CD4-positive, alpha-beta T cell treated with Interleukin-10 for 1 hour (primary cell): ENCODE measurements around the gene DNAH9.
"Not testable (repeated sequence)": the region's sequence is repeated elsewhere in the genome, so short reads cannot be mapped to it uniquely, and the experiment has no call there.

Experiments used
- DNase-seq: peaks from one replicate; pipeline ENCODE4 v3.0.0-alpha.2; 2020

DNAH9 gene

DNA sequence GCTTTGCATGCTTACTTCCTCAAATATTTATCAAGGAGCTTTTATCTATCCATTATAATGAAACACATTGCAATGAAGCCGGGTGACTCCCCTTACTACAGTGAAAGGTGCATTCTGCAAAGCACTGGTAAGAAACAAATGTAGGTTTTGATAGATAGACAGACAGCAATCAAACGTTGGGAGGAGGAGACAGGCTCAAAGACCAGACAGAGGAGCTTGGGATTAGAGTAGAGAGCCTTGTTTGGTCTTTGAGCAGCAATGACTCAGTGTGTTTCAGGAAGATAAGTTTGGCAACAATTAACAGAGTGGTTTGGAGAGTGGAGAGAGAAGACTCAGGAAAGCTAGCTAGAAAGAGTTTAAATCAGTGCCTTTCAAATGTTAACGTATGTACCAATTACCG lies 330.2 kb downstream of the DNAH9 start:
- DNase-seq, result no peak

DNA sequence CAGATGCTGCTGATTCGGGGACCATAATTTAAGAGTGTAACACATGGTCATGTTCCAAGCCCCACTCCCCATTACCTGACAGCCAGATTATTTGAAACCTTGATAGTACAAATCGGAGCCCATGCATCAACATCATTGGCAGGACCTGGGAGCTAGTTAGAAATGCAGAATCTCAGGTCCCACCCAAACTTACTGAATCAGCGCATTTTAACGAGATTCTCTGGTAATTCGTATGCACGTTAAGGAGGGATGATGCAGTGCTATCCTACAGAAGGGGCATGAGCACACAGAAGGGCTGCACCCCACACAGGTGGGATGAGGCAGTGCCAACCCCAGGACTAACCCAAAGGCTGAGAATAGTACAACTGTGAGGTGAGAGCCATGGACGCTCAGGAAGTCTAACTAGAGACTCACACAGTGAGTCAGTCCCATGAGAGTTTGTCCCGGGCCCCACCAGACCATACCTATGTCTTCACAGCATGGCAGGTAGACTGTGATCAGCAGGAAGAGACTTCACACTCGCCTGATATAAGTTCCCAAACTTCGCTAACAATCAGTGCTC lies 334.1 kb downstream of the DNAH9 start:
- DNase-seq, result no peak

DNA sequence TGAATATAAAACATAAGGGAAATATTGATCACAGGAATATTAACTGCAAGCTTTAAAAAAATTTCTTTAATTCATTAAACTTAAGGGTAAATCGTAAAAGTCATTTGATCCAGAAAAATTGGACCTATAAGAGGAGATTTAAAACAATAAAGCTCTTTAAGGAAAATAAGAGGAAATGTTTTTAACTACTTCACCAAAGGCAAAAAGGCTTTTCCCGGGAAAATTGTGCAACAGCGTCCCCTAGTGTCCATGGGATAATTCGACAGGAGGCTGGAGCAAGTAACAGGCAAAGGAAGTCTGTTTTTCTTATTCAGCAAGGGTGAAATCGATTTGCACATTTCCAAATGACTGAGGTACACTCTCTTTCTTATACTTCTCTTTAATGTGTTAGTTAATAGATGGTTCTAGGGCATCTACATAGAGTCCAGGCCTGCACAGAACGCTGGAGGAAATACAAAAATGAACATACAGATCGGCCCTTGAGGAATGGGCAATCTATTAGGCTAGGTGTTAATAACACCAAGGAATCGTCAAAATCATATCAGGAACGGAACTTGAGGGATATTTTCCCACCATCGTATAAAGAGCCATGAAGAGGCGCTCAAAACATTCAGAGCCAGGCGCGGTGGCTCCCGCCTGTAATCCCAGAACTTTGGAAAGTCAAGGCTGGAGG lies 337.6 kb downstream of the DNAH9 start:
- DNase-seq, result no peak

DNA sequence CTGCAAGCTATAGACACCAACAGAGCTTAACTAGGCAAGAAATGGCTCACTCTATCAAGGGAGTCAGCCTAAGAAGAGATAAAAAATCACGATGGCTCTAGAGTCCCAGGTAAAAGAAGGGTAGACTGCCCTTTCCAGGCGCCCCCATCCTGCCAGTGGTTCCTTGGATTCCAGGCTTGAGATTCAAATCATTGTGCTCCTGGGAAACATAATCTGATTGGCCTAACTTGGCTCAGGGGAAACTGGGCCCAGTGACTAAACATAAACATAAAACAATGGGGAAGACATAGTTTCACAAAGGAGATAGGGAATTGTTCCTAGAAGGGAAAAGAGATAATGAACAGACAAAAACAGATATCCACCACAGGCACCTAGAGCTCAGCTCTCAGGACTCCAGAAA lies 342.6 kb downstream of the DNAH9 start:
- DNase-seq, result no peak

DNA sequence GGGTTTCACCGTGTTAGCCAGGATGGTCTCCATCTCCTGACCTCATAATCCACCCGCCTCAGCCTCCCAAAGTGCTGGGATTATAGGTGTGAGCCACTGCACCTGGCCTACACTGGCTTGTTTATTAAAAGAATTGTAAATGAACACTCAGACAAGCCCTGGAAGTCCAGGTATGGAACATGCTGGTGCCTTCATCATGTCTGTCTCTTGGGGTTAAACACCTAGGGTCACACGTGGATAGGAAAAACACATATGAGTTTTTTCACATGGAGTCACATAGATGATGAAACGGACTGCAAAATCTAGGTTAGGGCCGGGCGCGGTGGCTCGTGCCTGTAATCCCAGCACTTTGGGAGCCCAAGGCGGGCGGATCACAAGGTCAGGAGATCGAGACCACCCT lies 344.8 kb downstream of the DNAH9 start:
- DNase-seq, result not testable (repeated sequence)

DNA sequence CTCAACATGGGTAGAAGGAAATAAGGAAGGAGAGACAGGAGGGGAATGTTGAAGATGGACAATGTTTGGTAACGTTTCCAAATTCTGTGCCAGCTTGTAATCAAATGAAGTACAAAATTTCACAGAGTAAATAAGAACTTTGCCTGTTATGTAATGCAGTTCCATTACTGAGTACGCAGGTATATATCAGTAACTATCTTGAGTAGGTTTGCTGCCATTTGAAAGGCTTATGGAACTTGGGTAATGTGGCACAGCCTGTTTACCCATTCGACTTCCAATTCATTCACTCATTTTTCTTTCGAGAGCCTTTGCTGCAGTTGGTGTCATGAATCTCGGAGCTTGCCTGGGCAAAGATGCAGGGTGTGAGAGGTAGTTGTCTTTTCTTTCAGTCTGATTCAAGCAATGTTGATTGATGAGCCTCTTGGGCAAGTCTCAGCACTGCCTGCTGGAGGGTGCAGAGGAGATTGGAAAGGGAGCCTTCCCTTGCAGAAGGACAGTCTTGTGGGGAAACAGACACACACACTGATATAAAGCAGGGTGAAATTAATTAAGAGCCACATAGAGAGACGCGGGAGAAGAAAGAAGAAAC lies 345.6 kb downstream of the DNAH9 start:
- DNase-seq, result no peak

DNA sequence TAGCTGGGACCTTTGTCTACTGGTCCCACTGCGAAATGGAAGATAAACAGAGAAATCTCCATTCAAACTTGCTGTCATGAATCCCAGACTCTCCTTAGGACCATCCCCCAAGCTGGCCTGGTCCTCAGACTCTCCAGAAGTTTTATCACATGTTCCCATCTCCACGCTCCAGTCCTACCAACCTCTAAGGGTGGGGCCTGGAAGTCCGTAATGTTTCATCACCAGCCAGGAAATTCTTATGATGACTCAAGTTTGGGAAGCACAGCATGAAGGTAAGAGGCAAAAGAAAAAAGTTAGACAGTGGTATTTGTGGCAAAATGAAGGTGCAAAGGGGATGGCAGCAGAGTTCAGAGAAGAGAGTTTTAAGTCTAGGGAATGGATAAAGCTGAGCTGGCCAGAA lies 346.3 kb downstream of the DNAH9 start:
- DNase-seq, result no peak

DNA sequence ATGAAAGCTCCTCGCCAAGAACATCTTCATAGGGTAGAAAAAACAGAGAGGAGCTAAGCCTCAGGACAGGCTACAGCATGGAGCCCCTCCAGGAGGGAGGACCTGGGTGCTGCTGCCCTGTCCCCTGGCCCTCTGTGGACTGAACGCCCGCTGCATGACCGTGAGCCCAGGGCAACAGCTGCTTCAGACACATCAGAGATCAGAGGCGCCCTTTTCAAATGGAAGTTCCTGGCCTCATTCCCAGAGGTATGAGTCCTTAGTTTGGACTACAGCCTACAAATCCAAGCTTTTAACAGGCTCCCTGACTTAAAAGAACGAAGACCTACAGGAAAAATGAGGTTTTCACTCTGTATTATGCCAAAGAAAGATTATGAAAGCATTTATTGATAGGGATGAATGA lies 350.5 kb downstream of the DNAH9 start:
- DNase-seq, result no peak

DNA sequence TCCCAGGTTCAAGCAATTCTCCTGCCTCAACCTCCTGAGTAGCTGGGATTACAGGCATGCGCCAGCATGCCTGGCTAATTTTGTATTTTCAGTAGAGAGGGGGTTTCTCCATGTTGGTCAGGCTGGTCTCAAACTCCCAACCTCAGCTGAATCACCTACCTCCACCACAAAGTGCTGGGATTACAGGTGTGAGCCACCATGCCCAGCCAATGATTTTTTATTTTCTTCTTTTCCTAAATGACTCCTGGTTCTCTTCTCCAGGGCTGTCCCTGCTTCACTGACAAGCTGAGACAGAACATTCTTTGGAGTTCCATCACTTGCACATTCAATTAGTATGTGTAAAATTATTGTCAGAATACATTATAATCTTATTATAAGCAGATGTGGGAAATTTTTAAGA lies 351.3 kb downstream of the DNAH9 start:
- DNase-seq, result not testable (repeated sequence)

DNA sequence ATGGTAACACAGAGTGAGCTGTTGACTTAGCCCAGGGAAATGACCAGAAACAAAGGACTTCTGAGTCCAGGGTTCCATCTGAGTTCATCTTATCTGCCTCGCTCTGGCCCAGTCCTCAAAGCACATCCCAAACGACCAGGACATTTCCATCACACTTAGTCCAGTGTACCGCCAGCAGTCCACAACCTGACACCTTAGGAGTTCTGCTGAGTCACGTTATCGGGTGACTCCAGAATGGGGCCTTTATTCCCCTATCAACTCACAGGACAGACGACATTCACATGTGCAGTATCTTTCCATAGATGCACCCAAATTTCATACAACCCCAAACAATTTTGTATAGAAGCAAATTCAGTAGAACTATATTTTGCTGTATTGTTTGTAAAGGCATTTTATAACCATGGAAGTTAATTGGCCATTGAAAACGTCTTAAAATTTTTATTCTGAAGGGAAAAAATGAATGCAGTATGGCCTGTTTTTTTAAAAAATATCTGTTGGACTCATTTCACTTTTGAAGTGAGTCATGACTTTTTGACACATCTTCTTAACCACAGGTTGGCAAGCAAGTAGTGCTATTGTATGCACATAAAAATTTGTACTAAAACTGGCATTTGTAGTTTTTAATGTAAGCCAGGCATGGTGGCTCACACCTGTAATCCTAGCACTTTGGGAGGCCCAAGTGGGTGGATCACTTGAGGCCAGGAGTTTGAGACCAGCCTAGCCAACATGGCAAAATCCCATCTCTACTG lies 352.7 kb downstream of the DNAH9 start:
- DNase-seq, result no peak

DNA sequence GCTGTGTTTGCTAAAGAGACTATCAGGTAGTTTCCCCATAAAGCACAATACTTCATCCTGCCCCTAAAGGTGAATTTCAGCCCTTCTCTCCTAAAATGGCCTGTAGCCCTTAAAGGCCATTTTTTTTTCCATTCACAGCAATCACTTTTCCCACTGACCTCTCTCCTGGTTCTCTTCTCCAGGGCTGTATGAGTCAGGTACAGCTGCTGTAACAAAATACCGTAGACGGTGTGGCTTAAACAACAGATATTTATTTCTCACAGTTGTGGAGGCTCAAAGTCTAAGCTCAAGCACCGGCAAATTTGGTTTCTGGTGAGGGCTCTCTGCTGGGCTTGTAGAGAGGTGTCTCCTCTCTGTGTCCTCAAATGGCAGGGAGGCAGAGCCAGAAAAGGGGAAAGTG lies 354.3 kb downstream of the DNAH9 start:
- no peak for DNase-seq

DNA sequence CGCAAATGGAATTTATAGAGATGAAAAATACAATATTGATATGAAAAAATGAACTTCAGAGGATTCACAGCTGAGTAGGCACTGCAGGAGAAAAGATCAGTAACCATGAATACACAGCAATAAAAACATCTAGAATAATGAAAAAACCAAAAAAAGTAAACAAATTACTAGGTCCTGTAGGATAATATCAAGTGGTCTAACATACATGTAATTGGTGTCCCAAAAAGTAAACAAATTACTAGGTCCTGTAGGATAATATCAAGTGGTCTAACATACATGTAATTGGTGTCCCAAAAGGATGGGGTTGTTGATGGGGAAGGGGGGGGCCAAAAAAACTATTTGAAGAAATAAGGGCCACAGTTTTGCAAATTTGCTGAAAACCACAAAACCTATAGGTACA lies 355.7 kb downstream of the DNAH9 start:
- DNase-seq, result no peak

DNA sequence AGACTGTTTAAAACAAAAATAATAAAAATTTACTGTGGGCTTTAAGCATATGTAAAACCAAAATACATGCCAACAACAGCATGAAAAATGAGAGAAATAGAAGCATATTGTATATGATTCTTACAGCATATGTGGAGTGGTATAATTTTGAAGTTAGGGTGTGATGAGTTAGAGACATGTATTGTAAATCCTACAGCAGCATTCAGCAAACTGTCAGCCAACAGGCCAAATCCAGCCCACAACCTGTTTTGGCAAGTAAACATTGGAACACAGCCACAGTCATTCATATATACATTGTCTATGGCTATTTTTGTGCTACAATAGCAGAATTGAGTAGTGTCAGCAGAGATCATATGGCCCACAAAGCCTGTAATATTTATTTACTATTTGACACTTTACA lies 356.7 kb downstream of the DNAH9 start:
- no peak for DNase-seq

DNA sequence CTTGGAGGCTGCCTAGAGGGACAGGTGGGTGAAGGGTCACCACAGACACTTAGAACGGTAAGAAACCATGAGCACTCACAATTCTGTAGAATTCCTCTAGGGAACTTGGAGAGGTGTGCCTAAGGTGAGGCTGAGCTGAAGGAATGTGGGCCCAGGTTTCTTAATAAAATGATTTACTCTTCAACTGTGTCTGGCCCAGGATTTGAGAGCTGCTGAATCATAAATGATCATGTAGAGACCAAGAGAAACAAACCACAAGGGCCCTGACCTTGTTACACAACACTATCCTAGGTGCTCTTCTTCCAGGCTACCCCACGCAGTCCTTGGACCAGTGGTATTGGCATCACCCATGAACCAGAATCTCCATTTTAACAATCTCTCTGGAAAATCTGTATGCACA lies 371.3 kb downstream of the DNAH9 start:
- DNase-seq, result no peak

DNA sequence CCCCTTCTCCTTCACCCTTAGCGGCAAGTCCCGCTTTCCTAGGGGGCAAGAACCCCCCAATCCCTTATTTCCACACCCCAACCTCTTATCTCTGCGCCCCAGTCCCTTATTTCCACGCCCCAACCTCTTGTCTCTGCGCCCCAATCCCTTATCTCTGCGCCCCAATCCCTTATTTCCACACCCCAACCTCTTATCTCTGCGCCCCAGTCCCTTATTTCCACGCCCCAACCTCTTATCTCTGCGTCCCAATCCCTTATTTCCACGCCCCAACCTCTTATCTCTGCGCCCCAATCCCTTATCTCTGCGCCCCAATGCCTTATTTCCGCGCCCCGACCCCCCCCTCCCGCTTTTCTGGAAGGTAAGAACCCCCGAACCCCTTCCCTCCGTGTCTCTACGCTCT lies 374.5 kb downstream of the DNAH9 start:
- not testable (repeated sequence) for DNase-seq

DNA sequence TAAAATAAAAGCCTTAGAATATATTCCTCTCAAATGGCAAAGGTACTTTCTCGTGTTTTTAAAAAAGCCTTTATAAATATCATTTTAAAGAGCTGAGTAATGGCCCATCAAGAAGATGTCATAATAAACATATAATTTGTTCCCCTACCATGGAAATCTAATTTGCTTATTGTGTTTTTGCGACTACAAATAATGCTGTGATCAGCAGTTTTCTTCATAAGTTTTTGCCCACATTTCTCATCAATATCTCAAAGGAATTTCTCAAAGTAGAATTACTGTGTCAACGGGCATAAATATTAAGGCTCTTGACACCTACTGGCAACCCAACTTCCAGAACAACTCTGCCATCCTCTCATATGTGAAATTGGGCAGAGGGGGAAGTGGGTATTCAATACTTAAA lies 381.5 kb downstream of the DNAH9 start:
- DNase-seq, result no peak

DNA sequence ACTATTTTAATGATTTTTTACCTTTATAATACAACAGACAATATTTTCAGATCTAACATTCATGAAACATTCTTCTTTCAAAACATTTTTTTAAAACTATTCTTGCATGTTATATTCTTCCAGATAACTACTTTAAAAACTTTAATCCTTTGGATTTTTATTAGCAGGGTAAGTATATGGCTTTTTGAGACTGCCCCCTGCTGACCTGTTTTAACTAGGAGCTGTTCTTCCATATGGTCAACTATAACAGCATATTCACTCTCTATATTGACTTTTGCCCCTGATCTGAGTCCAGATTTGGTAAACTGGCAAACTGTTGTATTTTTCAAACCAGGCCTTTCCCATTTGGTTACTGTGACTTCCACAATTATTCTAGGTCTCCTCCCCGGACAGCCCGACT lies 382.5 kb downstream of the DNAH9 start:
- DNase-seq, result no peak

DNA sequence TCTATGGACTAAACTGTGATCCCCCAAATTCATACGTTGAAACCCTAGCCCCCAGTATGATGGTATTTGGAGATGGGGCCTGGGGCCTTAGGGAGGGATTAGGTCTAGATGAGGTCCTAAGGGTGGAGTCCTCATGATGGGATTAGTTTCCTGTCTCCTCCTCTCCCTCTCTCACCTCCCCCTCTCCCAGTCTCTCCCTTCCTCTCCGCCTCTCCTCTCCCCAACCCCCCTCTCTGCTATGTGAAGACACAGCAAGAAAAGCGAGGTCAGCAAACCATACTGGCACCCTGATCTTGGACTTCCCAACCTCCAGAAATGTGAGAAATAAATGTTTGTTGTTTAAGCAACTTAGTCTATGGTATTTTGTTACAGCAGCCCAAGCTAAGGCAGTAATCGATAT lies 383.6 kb downstream of the DNAH9 start:
- no peak for DNase-seq

DNA sequence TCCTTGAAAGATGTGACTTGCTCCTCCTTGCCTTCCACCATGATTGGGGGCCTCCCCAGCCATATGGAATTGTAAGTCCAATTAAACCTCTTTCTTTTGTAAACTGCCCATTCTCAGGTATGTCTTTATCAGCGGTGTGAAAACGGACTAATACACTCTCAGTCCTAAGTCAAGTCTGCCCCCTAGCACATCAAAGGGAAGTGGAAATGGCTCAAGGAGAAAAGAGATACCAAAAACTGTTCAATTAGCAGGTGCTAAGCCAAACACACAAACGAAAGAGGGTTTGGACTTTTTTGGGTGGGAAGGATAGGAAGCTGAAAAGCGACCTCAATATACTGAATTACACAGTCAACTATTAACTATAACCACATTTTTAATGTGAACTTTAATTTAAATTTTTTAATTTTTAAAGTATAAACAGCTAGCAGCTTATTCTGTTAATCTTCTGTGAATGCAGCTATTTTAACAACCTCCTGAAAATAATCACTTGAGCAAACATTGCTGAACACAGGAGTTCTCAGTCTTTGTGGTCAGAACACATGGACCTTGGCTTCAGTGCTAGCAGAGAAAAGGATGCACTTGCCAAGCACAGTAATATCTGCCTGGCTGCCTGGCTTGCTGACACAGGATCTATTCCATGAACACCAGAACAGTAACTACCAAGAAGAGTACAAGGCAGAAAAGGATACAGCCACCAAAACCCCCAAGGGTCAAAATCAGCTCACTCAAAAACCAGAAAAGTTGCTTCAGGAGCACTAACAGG lies 388.1 kb downstream of the DNAH9 start:
- DNase-seq, result no peak

DNA sequence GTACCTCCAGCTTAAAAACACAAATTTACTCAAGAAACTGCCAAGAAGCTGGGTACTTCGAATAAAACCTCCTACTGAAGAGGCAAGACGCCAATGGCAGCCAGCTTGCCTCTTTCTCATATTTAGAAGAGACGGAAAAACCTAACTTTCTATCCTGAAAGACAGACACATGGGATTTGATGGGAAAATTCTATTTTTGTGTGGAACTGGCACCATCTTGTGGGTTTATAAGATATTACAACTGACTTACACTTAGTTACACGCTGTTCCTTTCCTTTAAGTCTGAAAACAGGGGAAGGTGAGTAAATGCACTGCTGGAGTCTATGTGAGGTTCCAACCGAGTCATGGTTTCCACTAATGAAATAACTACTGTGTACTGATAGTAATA lies 388.7 kb downstream of the DNAH9 start:
- peak; percentile 6 for DNase-seq

DNA sequence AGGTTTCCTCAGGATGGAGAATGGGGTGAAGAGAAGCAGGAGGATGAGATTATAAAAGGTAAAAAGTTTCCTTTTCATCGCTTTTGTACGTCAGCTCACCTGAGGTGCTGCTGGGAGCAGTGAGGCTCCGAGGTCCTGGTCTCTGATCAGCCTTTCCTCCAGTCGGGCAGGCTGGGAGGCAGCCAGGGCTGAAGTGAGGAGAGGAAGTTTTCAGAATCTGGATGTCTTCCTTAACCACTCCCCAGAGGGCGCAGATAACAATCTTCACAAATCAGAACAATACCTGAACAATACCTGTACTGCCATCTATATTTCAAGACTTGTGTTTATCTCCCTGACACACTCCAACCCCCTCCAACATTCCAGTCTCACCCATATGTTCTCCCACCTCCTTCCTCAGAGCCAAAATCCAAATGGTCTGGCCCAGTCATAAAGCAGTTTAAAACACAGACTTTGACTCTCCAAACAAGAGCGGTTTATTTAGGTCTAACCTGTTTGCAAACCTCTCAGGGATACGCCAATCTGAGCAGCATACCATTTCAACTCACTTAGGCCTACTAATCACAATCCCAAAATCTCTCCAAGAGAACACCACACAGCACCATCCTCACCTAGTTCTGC lies 392.2 kb downstream of the DNAH9 start:
- DNase-seq, result no peak

DNA sequence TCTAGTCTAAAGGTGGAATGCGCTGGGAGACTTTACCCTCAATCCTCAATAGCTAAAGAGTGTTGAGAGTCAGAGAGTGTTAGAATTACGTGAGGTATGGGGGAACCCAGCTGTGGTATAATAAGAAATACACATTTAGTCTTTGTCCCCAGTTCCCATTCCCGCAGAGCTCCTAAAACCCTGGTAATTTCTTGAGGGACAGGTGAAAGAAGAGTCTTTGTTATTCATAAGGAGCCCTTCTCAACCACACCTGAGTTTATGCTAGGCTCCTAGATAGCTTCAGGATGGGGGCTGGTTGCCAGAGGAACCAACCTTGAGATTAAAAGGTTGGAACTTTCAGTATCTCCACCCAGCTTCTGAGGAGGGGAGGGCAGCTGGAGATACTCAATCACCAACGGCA lies 393.2 kb downstream of the DNAH9 start:
- no peak for DNase-seq

DNA sequence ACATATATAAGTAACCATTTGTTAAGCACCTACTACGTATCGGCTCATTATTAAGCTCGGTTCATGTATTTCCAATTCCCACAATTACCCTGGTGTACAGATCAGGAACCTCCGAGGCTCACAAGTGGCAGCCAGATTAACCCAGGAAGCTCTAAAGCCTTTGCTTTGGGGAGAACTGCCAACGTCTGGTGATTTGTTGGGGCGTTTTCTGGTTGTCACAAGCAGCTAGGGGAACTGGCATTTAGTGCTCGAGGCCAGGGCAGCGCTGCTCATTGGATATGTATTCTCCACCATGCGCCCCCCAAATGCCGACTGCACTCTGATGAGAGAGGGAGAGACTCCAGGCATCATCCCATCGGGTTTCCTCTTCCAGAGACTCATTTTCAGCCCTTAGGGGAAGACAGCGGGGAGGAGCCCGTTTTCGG lies 398.5 kb downstream of the DNAH9 start:
- peak; percentile 53 for DNase-seq
